Lung microvascular endothelial cell (primary cell): ENCODE results near the gene CADPS2. TPM values are rescaled to one million over a fixed set of nuclear protein-coding genes. Genes with fewer than 3 reads are reported as not detected.
A peak's percentile ranks its signal among the peaks of the same experiment; 100 is the strongest.

Experiments used
- DNase-seq, 2 donors: peaks; one replicate each; pipeline versions ENCODE4 v3.0.0 to v3.0.0-alpha.2; 2010; ENCODE audit warnings: low read depth in 2 of 2
- total RNA-seq: library from RNA; depleted of rRNA; stranded (reverse); fragments of >200 nt; gene quantifications from 2 replicates; pipeline ENCODE4 v1.2.1, GENCODE V29; 2014

The CADPS2 gene
- total RNA-seq, 1 donor from 2014 or later: 48.0 TPM

GRCh38 chr7:122532406-122533269, 353.6 kb downstream of the CADPS2 start:
- peak; percentile 14 to 34 for DNase-seq

- peak; percentile 63 to 73 for DNase-seq
Observed at GRCh38 chr7:122528879-122529481, 357.3 kb downstream of the CADPS2 start.

GRCh38 chr7:122525355-122525754, 360.9 kb downstream of the CADPS2 start:
- DNase-seq: no peak

GRCh38 chr7:122521767-122522166, 364.5 kb downstream of the CADPS2 start:
- no peak for DNase-seq

- no peak for DNase-seq
Observed at GRCh38 chr7:122520971-122521555, 365.2 kb downstream of the CADPS2 start.

- DNase-seq: no peak
Observed at GRCh38 chr7:122518488-122518887, 367.8 kb downstream of the CADPS2 start.

- DNase-seq: no peak
Observed at GRCh38 chr7:122517576-122517975, 368.7 kb downstream of the CADPS2 start.

GRCh38 chr7:122515404-122515803, 370.9 kb downstream of the CADPS2 start:
- DNase-seq: no peak

- DNase-seq: no peak
Observed at GRCh38 chr7:122511268-122511667, 375.0 kb downstream of the CADPS2 start.

GRCh38 chr7:122507591-122507990, 378.7 kb downstream of the CADPS2 start:
- DNase-seq: no peak

- DNase-seq: no peak
Observed at GRCh38 chr7:122492007-122492406, 394.3 kb downstream of the CADPS2 start.

- no peak for DNase-seq
Observed at GRCh38 chr7:122488241-122488640, 398.0 kb downstream of the CADPS2 start.

GRCh38 chr7:122487131-122487530, 399.1 kb downstream of the CADPS2 start:
- no peak for DNase-seq

- DNase-seq: no peak
Observed at GRCh38 chr7:122485856-122486255, 400.4 kb downstream of the CADPS2 start.

- DNase-seq: no peak
Observed at GRCh38 chr7:122482212-122482611, 404.0 kb downstream of the CADPS2 start.

GRCh38 chr7:122470859-122471258, 415.4 kb downstream of the CADPS2 start:
- DNase-seq: no peak

- DNase-seq: peak in 1 of 2 donors; percentile 7
Observed at GRCh38 chr7:122468945-122469344, 417.3 kb downstream of the CADPS2 start.

- no peak for DNase-seq
Observed at GRCh38 chr7:122467661-122468449, 418.4 kb downstream of the CADPS2 start.

- no peak for DNase-seq
Observed at GRCh38 chr7:122465296-122465695, 421.0 kb downstream of the CADPS2 start.

GRCh38 chr7:122463631-122464030, 422.6 kb downstream of the CADPS2 start:
- DNase-seq: no peak

- peak; percentile 36 to 58 for DNase-seq
Observed at GRCh38 chr7:122460936-122461335, 425.3 kb downstream of the CADPS2 start.

GRCh38 chr7:122457969-122458368, 428.3 kb downstream of the CADPS2 start:
- no peak for DNase-seq
